ENCODE measurements around the gene ANKH. TPM values are rescaled to one million over a fixed set of nuclear protein-coding genes. Genes with fewer than 3 reads are reported as not detected.

ANKH gene
- total and polyA plus RNA-seq, 4 donors = 9.3 to 57.1 (median 37.4) TPM

- Histone ChIP-seq H3K9ac (ENCODE audit: low read depth in 1 of 2, low read length in 2 of 2) (no peak overlapping the region), H3K27me3 (ENCODE audit: control insufficient read depth in 4 of 4, insufficient read depth in 4 of 4, low read length in 3 of 4) (no peaks in the 10 kb centered on the region), H3K9me3 (ENCODE audit: control insufficient read depth in 4 of 4, low read length in 3 of 4) (no peaks in the 10 kb centered on the region), H3K27ac (ENCODE audit: low read depth in 1 of 2, low read length in 2 of 2) (no peak overlapping the region), H3K4me3 (ENCODE audit: low read depth in 1 of 3, low read length in 3 of 3) (no peak overlapping the region), H3K36me3 (ENCODE audit: control insufficient read depth in 4 of 4, insufficient read depth in 3 of 4, low read depth in 1 of 4, low read length in 3 of 4) (peaks cover 10 to 51% (median 33%) of the 10 kb centered on the region in 4 donors), H3K4me1 (ENCODE audit: control insufficient read depth in 4 of 4, insufficient read depth in 4 of 4, low read length in 3 of 4) (peaks cover 4 to 16% (median 11%) of the 10 kb centered on the region in 4 donors)
- no peak for TF ChIP-seq YY1 (IDR thresholded peaks at IDR 0.05)
- no peak for TF ChIP-seq REST (IDR thresholded peaks at IDR 0.05)
- no peak for TF ChIP-seq TAF1 (conservative IDR thresholded peaks at IDR 0.05)
- no peak for TF ChIP-seq ATF3 (IDR thresholded peaks at IDR 0.05)
- no peak for TF ChIP-seq FOXA2 (IDR thresholded peaks at IDR 0.05)
- no peak for TF ChIP-seq SP1 (IDR thresholded peaks at IDR 0.05)
- TF ChIP-seq RAD21 (IDR thresholded peaks at IDR 0.05) = no peak
- no peak for TF ChIP-seq NR2F2 (IDR thresholded peaks at IDR 0.05)
- TF ChIP-seq RXRA (IDR thresholded peaks at IDR 0.05) = no peak
- no peak for TF ChIP-seq ZBTB33 (IDR thresholded peaks at IDR 0.05)
- TF ChIP-seq HNF4A (conservative IDR thresholded peaks at IDR 0.05) = no peak
- no peak for TF ChIP-seq HNF4G (IDR thresholded peaks at IDR 0.05)
- no peak for DNase-seq (ENCODE audit: low spot score)
- WGBS = 95% methylated on average over 23 of the region's 23 CpGs
Measured at GRCh38 chr5:14713476-14714390, 157.8 kb downstream of the ANKH start.

- H3K36me3 ChIP-seq (ENCODE audit: control insufficient read depth in 4 of 4, insufficient read depth in 3 of 4, low read depth in 1 of 4, low read length in 3 of 4) = peaks cover 10 to 51% (median 36%) of the 10 kb centered on the region in 4 donors
- no peak for DNase-seq (ENCODE audit: low spot score)
- 97% methylated on average over 17 of the region's 17 CpGs for WGBS
- TF ChIP-seq TAF1 (conservative IDR thresholded peaks at IDR 0.05) (no peak), MAX (IDR thresholded peaks at IDR 0.05) (no peak), REST (IDR thresholded peaks at IDR 0.05) (no peak), HNF4G (IDR thresholded peaks at IDR 0.05) (no peak), ZBTB33 (IDR thresholded peaks at IDR 0.05) (no peak), NR2F2 (IDR thresholded peaks at IDR 0.05) (no peak), FOXA1 (IDR thresholded peaks at IDR 0.05) (no peak), ATF3 (IDR thresholded peaks at IDR 0.05) (no peak), CTCF (IDR thresholded peaks at IDR 0.05; ENCODE audit: low read depth, low read length, missing input control) (no peak), RAD21 (IDR thresholded peaks at IDR 0.05) (no peak), JUND (IDR thresholded peaks at IDR 0.05) (no peak), RXRA (IDR thresholded peaks at IDR 0.05) (no peak)
Measured at GRCh38 chr5:14712666-14713065, 158.9 kb downstream of the ANKH start.

More at GRCh38 chr5:14712666-14713065, 158.9 kb downstream of the ANKH start:
- Histone ChIP-seq H3K27ac (ENCODE audit: low read depth in 1 of 2, low read length in 2 of 2) (no peak overlapping the region), H3K4me1 (ENCODE audit: control insufficient read depth in 4 of 4, insufficient read depth in 4 of 4, low read length in 3 of 4) (peaks cover 0 to 15% (median 9%) of the 10 kb centered on the region in 4 donors), H3K4me3 (ENCODE audit: low read depth in 1 of 3, low read length in 3 of 3) (no peak overlapping the region), H3K9me3 (ENCODE audit: control insufficient read depth in 4 of 4, low read length in 3 of 4) (no peaks in the 10 kb centered on the region), H3K9ac (ENCODE audit: low read depth in 1 of 2, low read length in 2 of 2) (no peak overlapping the region), H3K27me3 (ENCODE audit: control insufficient read depth in 4 of 4, insufficient read depth in 4 of 4, low read length in 3 of 4) (no peaks in the 10 kb centered on the region)
